Stimulated activated CD8-positive, alpha-beta memory T cell treated with anti-CD3 and anti-CD28 coated beads, Interleukin-2, amount 100 ng/mL, for 1 hour (primary cell): ENCODE measurements around the gene CHGA.

ENCODE experiments used
- DNase-seq, 2 donors: peaks; one replicate each; pipeline ENCODE4 v3.0.0-alpha.2; 2020; ENCODE audit warnings: low read depth in 2 of 2

The CHGA gene, protein sequence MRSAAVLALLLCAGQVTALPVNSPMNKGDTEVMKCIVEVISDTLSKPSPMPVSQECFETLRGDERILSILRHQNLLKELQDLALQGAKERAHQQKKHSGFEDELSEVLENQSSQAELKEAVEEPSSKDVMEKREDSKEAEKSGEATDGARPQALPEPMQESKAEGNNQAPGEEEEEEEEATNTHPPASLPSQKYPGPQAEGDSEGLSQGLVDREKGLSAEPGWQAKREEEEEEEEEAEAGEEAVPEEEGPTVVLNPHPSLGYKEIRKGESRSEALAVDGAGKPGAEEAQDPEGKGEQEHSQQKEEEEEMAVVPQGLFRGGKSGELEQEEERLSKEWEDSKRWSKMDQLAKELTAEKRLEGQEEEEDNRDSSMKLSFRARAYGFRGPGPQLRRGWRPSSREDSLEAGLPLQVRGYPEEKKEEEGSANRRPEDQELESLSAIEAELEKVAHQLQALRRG

GRCh38 chr14:92922883-92923743, at the start of gene CHGA:
TSS of gene CHGA (plus strand) at chr14:92923150. CDS start at chr14:92923360, 210 bp downstream.
- peak in 1 of 2 donors; percentile 24 for DNase-seq

GRCh38 chr14:92874962-92875661, 47.8 kb upstream of the CHGA start:
- DNase-seq: no peak

GRCh38 chr14:92877757-92878431, 45.1 kb upstream of the CHGA start:
- no peak for DNase-seq

- DNase-seq: no peak
Observed at GRCh38 chr14:92880351-92880750, 42.6 kb upstream of the CHGA start.

GRCh38 chr14:92880851-92881250, 42.1 kb upstream of the CHGA start:
- no peak for DNase-seq

GRCh38 chr14:92883066-92883465, 39.9 kb upstream of the CHGA start:
- DNase-seq: no peak

DNA sequence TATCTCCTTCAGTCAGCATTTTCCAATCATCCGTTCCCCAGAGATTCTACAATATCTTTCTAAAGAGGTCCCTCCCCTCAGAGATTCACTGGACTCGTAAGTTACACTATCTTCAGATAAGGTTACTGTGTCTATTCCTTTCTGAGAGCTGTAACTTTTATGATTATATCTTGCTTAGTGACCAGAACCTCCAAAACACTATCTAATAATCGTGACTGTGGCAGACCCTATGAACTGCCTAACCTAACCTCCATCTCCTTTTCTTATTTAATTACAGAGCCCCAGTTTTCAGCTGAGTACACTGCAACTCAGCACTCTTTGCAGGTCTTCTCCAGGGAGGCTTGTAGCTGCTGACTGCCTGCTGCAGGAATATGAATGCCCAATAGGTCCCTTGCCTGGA, 38.5 kb upstream of the CHGA start:
- DNase-seq: no peak

GRCh38 chr14:92885279-92886061, 37.5 kb upstream of the CHGA start:
- DNase-seq: no peak

GRCh38 chr14:92886337-92886736, 36.6 kb upstream of the CHGA start:
- no peak for DNase-seq

DNA sequence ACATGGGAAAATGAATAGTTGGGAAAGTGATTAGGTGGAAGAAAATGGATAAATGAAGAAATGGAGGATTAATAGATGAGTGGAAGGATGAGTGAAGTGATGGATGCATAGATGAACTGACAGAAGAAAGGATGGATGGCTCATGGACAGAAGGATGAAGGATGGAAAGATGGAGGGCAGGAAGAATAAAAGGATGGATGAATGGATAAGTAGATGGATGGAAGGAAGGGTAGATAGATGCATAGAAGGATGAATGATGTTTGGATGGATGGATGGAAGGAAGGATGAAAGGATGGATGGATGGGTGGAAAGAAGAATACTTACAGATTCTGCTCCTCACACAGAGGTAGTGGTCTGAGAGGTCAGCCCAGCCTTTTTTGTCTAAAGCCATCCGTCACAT, 35.8 kb upstream of the CHGA start:
- DNase-seq: no peak

DNA sequence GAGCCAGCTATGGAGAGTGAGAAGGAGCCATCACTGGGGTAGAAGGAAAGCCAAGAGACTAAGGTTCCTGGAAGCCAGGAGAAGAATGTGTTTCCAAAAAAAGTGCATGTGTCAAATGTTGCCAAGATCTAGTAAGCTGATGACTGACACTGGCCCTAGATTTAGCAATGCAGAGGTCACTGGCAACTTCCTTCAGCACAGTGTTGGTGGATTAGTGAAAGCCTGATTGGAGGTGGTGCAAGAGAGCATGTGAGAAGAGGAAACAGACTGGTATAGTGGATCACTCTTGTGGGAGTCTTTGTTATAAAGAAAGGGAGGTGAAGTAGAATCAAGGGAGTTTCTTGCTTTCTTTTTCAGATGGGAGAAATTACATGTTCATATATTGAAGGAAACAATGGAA, 34.1 kb upstream of the CHGA start:
- no peak for DNase-seq

DNA sequence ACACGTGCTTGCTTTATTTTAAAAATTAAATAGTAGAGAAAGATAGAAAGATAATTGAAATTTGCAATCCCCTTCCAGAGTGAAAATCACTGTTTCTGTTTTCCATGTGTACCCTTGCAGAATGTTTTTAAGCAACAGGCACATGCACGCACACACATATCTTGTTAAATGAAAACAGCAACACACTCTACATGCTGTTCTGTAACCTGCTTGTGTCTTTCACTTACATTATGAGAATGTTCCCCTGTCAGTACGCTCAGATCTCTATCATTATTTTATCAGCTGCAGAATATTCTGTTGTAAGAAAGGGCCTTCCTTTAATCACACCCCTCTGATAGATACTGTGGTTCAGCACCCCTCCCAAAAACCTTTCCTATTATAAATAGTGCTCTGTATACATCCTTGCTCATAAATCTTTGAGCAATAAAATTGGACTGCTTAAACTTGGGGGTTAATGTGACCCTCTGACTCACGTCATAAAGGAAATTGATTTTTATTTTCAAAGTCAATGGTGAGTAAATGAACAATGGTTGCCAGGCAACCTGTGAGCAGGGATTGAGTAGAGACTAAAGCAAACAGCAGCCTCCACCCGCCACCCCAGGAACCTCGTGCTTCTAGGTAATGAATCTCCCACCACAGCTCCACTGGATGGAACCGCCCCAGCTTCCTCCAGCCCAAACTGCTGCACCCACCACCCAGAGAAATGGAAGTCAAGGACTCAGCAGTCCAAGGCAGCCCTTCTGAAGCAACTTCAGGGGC, 31.9 kb upstream of the CHGA start:
- no peak for DNase-seq

DNA sequence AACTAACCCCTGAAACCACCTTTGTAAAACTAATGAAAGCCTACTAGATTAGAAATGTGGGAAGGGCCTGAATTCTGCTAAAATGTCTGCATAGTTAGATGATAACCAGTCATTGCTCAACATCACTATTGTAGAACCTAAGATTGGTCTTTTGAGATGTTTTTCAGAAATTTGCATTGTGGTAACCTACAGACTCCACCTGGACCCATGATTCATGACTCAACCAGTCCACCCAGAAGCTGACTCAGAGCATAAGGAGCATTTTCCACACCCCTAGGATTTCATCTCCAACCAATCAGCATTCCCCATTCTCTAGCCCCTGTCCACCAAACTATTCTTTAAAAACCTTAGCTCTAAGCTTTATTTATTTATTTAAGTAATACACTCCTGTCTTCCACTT, 30.4 kb upstream of the CHGA start:
- no peak for DNase-seq

GRCh38 chr14:92895352-92895878, 27.5 kb upstream of the CHGA start:
- no peak for DNase-seq

DNA sequence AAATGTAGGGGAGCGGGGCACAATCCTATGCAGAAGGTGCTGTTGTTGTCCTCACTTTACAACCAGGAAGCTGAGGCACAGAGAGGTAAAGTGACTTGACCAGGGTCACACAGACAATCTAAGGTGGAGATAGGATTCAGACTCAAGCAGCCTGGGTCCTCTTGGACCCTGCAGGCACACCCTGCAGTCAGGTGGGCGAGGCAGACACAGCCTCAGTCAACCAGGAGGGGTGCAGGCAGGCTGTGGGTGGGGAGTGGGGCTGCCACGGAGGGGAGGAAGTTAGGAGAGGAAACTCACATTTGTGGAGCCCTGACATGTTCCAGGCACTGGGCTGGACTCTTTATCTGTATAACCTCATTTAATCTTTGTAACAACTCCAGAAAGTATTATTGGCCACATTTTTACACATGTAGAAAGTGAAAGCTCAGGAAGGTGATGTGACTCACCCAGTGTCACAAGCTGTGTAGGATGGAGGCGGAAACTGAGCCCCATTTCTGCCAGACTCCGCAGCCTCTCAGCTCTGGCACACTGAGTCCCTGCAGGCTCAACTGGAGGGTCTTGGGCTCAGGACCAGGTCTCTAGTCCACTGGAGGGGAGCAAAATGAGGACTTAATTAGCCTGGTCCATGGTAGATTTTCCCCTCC, 24.9 kb upstream of the CHGA start:
- DNase-seq: no peak

- no peak for DNase-seq
Observed at GRCh38 chr14:92898566-92899131, 24.3 kb upstream of the CHGA start.

DNA sequence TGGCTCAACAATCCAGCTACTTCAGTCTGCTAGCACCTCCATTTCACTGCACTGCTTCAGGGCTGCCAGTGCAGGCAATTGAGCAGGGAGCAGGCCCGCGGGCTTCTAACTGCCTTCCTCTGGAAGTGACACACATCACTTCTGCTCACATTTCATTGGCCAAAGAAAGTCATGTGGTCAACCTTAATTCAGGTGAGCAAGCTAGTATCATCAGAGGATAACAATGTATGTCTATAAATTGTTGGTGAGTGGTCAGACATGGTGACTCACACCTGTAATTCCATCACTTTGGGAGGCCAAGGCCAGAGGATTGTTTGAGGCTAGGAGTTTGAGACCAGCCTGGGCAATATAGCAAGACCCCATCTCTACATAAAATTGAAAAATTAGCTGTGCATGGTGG, 22.3 kb upstream of the CHGA start:
- no peak for DNase-seq

DNA sequence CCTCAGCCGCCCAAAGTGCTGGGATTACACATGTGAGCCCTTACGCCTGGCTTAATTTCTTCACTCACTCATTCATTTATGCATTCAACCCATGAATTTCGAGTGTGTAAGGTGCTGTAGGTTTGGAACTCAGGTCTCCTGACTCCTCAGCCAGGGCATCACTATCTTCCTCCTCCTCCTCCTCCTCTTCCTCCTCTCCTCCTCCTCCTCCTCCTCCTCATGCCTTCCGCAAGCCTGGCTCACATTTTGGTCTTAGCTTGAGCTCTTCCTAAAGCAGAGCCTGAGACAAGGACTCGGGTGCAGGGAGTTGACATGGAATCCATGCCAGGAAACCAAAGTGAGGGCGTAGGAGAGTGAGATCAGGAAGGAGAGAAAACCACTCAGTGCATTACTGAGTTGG, 20.8 kb upstream of the CHGA start:
- DNase-seq: no peak

DNA sequence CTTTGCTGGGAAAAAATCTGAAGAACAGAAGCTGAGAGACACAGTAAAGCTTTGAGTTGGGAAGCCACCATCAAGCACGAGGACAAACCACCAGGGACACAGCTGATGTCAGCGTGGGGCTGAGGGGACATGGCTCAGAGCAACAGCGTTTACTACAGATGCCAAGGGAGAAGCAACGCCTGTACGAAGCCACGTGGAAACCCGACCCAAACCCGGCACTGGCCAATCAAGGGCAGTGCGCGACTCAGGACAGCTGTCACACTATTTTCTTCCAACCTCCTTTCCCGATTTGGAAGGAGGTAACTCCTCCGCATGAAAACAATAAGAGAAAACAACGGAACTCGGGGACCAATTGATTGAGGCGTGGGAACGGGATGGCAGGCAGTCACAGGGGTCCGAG, 20.2 kb upstream of the CHGA start:
- DNase-seq: no peak
